Urothelium cell line (cell line): ENCODE data around the gene DUSP23.

Experiments used
- DNase-seq: peaks from one replicate; pipeline ENCODE4 v3.0.0; 2011; ENCODE audit warnings: low spot score, mixed read lengths
- FAIRE-seq: peaks from 2 replicates; lab custom pipeline; 2011; peaks lifted over from hg19 to GRCh38; lab: Jason Lieb, UNC

The DUSP23 gene

DNA sequence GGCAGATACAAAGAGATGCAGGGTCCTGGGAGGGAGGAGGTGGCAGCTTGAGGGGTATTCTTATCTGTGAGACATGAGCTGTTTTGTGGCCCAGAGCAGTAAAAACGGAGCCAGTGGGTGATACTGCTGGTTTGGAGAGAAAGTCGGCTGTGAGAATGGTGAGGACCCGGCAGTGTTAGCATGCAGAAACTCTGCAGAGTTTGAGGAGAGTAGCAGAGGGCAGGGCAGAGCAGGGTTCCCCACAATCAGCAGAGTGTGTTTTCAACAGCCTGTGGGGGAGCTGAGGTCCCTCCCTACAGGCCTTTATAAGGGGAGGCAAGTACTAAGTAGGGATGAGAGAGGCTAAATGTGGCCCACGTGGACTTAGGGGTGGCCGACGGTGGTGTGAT lies 46.3 kb downstream of the DUSP23 start:
- DNase-seq (no peak), FAIRE-seq (no peak)

DNA sequence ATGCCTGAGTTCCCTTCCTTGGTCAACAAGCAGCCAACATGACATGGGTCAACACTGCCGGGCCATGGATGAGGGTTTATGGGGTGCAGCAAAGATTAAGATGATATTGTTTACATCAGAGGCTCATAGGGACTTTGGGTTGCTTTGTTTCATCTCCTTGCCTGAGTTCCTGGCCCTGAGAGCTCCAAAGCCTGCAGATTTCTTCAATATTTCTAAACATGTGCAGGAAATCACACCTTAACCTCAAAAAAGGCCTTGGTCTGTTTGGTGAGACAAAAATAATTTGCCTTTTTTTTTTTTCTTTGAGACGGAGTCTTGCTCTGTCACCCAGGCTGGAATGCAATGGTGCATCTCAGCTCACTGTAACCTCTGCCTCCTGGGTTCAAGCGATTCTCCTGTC lies 46.8 kb downstream of the DUSP23 start:
- FAIRE-seq, result no peak
- DNase-seq, result no peak

DNA sequence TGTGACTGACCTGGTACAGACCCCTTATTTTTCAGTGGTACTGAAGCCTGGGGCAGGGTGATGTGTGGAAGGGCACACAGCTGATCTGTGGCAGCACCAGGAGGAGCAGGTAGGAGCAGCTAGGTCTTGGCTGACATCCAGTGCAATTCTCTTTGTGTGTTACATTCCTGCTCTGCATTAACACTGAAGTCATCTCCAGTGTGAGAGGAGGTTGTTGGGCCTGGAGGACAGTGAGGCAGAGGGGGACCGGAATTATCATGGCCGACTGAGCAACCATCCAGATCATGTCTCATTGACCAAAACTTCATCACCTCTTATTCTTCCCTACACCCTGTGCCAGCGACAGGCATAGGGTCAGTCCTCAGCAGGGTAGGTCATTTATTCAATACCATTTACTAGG lies 47.4 kb downstream of the DUSP23 start:
- DNase-seq, result no peak
- FAIRE-seq, result no peak

DNA sequence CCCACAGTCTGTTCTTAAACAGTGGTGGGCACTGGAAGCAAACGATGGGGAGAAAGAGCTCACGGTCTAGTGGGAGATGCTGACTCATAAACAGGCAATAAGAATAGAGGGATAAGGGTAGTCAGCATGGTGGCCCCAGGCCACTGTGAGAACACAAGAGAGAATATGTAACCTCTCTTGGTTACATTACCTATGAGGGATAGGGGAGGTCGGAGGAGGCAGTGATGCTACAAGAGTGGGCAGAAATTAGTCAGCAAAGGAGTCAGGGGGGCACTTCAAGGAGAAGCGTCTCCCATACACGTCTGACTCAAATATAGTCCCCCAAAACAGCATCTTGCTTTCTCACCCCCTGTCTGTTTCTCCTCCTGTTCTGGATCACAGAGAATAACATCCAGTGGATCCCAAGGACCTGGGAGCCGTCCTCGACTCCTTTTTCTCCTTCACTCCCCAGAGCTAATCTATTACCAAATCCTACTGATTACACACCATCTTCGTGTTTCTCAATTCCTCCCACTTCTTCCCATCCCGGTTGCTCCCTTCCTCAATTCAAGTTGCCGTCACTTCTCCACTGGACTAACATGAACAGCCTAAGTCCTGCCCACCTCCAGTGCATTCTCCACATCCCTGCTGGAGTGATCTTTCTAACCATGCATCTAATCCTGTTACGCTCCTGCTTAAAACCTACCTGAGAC lies 48.0 kb downstream of the DUSP23 start:
- no peak for FAIRE-seq

DNA sequence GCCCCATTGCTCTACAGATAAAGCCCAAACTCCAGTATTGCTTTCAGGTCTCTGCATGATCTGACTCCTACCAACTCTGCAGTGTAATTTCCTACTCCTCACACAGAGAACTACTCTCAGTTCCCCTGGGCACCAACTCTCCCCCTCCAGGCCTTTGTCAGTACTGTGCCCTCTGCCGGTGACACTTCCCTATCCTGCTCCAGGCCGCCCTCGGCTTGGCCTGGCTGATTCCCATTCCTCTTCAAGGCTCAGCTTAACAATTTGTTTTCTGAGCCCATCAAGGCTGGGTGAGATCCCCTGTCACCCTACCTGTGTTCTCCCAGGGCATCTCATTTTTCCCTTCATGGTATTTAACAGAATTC lies 48.5 kb downstream of the DUSP23 start:
- DNase-seq (peak; percentile 27), FAIRE-seq (no peak)

More for the DNA sequence above, 48.0 kb downstream of the DUSP23 start:
- DNase-seq, result no peak

DNA sequence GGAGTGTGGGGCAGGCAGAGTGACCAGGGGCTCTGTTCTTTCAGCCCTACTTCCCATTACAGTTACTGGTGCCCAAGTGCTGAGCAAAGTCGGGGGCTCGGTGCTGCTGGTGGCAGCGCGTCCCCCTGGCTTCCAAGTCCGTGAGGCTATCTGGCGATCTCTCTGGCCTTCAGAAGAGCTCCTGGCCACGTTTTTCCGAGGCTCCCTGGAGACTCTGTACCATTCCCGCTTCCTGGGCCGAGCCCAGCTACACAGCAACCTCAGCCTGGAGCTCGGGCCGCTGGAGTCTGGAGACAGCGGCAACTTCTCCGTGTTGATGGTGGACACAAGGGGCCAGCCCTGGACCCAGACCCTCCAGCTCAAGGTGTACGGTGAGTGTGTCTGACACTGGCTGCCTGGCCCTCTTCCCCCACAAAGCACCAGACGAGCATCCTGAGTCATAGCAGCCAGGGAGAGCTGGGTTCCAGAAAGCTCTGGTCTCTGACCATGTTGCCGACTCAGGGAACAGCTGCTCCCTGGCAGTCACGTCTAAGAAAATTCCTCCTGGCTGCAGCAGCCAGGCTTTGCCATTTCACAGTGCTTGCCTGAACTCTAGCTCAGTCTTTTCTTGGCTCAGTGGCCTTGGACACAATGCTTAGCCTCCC lies 49.2 kb downstream of the DUSP23 start:
- FAIRE-seq (no peak), DNase-seq (no peak)

DNA sequence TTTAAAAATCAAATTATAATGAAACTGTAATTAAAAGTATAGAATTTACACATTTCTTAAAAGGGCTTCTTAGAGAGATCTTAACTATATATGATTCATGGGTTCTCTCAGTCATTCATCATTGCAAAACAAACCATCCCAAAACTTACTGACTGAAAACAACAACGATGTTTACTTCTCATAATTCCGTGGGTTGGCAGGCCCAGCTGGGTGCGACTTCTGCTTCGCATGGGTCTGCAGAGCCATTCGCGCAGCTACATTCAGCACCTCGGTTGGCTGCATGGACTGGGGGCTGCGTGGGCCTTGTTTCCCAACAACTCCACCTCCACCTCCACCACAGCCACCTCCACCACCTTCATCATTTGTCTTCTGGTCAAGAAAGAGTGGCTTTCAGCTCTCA lies 50.0 kb downstream of the DUSP23 start:
- no peak for DNase-seq
- FAIRE-seq, result no peak

DNA sequence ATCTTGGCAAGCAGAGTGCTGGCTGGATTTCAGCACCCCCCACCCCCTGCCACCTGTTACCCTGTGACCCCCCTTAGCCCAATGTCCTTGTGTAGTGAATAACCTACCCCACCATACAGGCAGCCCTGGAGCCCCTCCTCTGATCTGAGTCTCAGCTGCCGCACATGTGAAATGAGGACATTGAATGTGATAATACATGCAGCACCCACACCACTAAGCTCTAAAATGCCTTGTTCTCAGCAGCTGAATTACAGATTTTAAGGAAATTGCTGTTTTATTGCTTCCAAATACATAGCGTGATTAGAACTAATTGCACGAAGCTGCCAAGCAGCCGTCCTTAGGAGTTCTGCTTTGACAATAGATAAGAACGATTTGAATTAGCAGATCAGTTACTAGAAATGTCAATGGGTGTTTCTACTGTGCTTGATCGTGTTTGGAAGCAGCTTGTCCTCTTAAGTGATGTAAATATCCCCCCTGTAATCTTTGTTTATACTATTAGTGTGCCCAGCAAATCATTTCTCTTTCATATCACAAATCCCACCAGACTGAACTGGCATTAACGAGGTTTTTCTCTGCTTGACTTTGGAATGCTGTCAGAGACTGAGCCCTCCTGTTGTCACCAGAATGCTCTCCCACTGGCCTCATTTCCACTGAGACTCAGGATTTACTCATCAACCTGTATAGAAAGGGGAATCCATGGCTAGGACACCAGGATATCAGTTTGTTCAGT lies 50.8 kb downstream of the DUSP23 start:
- no peak for DNase-seq
- no peak for FAIRE-seq
